ENCODE data around the gene GSDME.

Gene GSDME

DNA sequence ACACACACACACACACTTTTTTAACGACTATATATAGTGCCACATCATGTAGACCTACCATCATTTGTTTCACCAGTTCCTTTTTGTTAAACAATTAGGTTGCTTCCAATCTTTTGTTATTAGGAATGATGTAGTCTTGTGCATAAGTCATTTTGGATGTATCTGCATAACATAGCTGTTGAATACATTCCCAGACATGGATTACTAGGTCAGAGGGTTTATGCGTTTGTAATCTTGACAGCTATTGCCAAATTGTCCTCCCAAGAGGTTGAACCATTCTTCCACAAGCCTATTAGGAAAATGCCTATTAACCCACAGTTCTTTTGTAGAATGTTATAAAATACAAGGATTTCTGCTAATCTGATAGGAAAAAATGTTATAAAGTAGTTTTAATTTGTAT, 96.7 kb downstream of the GSDME start:
- TF ChIP-seq EZH2phosphoT487 (IDR thresholded peaks at IDR 0.05; ENCODE audit: borderline replicate concordance, low read length), result no peak
- TF ChIP-seq, protein P1, sequence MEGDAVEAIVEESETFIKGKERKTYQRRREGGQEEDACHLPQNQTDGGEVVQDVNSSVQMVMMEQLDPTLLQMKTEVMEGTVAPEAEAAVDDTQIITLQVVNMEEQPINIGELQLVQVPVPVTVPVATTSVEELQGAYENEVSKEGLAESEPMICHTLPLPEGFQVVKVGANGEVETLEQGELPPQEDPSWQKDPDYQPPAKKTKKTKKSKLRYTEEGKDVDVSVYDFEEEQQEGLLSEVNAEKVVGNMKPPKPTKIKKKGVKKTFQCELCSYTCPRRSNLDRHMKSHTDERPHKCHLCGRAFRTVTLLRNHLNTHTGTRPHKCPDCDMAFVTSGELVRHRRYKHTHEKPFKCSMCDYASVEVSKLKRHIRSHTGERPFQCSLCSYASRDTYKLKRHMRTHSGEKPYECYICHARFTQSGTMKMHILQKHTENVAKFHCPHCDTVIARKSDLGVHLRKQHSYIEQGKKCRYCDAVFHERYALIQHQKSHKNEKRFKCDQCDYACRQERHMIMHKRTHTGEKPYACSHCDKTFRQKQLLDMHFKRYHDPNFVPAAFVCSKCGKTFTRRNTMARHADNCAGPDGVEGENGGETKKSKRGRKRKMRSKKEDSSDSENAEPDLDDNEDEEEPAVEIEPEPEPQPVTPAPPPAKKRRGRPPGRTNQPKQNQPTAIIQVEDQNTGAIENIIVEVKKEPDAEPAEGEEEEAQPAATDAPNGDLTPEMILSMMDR (IDR thresholded peaks at IDR 0.05; ENCODE audit: low read depth, low read length, poor library complexity, severe bottlenecking), result no peak
- Histone ChIP-seq H3K9me2 (replicated peaks; ENCODE audit: control insufficient read depth, low read length) (no peaks in the 10 kb centered on the region), H3K27ac (ENCODE audit: low read depth, low read length) (no peak overlapping the region), H3K79me2 (ENCODE audit: control insufficient read depth, low read length) (no peaks in the 10 kb centered on the region), H3K27me3 (ENCODE audit: control insufficient read depth, low read length) (no peaks in the 10 kb centered on the region), H4K20me1 (ENCODE audit: control insufficient read depth, insufficient read depth, low read depth, low read length) (no peaks in the 10 kb centered on the region), H3K4me3 (ENCODE audit: low read length) (no peak overlapping the region), H3F3A (ENCODE audit: control insufficient read depth, insufficient read depth) (peaks cover 13% of the 10 kb centered on the region), H3K4me2 (ENCODE audit: low read length) (no peak overlapping the region), H3K9me3 (ENCODE audit: control insufficient read depth, insufficient read depth, low read length) (no peaks in the 10 kb centered on the region), H3K36me3 (ENCODE audit: control insufficient read depth, low read length) (peaks cover 15% of the 10 kb centered on the region), H3K4me1 (ENCODE audit: control insufficient read depth, low read length) (no peaks in the 10 kb centered on the region)

DNA sequence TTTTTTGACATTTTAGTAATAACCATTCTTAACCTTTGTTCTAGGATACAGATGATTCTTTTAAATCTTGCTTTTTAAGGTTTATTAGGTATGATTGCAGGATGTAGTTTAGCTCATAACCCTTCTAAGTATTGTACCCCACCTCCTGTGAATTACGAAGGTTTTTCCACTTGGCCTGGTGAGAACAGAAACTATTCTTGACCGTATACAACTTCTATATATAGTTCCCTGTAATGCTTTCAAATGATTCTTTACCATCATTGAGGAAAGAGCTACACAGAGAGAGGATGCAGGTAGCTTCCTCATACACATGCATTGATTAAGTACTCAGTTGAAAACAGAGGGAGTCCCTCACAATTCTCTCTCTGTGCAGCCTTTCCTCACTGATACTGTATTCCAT, 97.8 kb downstream of the GSDME start:
- H3K27me3 ChIP-seq (ENCODE audit: control insufficient read depth, low read length), result no peaks in the 10 kb centered on the region
- H4K20me1 ChIP-seq (ENCODE audit: control insufficient read depth, insufficient read depth, low read depth, low read length), result no peaks in the 10 kb centered on the region
- no peak overlapping the region for H3K4me2 ChIP-seq (ENCODE audit: low read length)
- H3K27ac ChIP-seq (ENCODE audit: low read depth, low read length), result no peak overlapping the region
- no peak overlapping the region for H3K4me3 ChIP-seq (ENCODE audit: low read length)
- no peaks in the 10 kb centered on the region for H3K4me1 ChIP-seq (ENCODE audit: control insufficient read depth, low read length)
- peaks cover 12% of the 10 kb centered on the region for H3K36me3 ChIP-seq (ENCODE audit: control insufficient read depth, low read length)
- TF ChIP-seq EZH2phosphoT487 (IDR thresholded peaks at IDR 0.05; ENCODE audit: borderline replicate concordance, low read length), result no peak
- TF ChIP-seq, protein P1 (IDR thresholded peaks at IDR 0.05; ENCODE audit: low read depth, low read length, poor library complexity, severe bottlenecking), result no peak
- peaks cover 6% of the 10 kb centered on the region for H3F3A ChIP-seq (ENCODE audit: control insufficient read depth, insufficient read depth)
- no peaks in the 10 kb centered on the region for H3K79me2 ChIP-seq (ENCODE audit: control insufficient read depth, low read length)
- H3K9me2 ChIP-seq (replicated peaks; ENCODE audit: control insufficient read depth, low read length), result no peaks in the 10 kb centered on the region
- H3K9me3 ChIP-seq (ENCODE audit: control insufficient read depth, insufficient read depth, low read length), result no peaks in the 10 kb centered on the region

DNA sequence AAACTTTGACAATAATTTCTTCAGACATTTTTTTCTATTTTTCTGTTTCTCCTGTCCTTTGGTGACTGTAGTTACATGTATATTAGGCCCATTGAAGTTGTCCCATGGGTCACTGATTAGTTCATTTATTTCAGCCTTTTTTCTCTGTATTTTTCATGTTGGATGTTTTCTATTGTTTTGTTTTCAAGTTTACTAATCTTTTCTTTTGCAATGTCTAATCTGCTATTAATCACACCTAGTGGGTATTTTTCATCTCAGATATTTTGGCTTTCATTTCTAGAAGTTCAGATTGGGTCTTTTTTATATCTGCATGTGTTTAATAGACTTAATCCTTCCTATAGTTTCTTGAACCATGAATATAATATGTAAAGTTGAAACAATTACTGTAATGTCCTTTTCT, 99.3 kb downstream of the GSDME start:
- Histone ChIP-seq H3K27ac (ENCODE audit: low read depth, low read length) (no peak overlapping the region), H3K36me3 (ENCODE audit: control insufficient read depth, low read length) (peaks cover 12% of the 10 kb centered on the region), H3K9me2 (replicated peaks; ENCODE audit: control insufficient read depth, low read length) (no peaks in the 10 kb centered on the region), H3K4me2 (ENCODE audit: low read length) (no peak overlapping the region), H3K79me2 (ENCODE audit: control insufficient read depth, low read length) (no peaks in the 10 kb centered on the region), H3K4me3 (ENCODE audit: low read length) (no peak overlapping the region), H4K20me1 (ENCODE audit: control insufficient read depth, insufficient read depth, low read depth, low read length) (no peaks in the 10 kb centered on the region), H3F3A (ENCODE audit: control insufficient read depth, insufficient read depth) (no peaks in the 10 kb centered on the region), H3K9me3 (ENCODE audit: control insufficient read depth, insufficient read depth, low read length) (no peaks in the 10 kb centered on the region), H3K4me1 (ENCODE audit: control insufficient read depth, low read length) (no peaks in the 10 kb centered on the region), H3K27me3 (ENCODE audit: control insufficient read depth, low read length) (no peaks in the 10 kb centered on the region)
- no peak for TF ChIP-seq EZH2phosphoT487 (IDR thresholded peaks at IDR 0.05; ENCODE audit: borderline replicate concordance, low read length)
- TF ChIP-seq, protein P1 (IDR thresholded peaks at IDR 0.05; ENCODE audit: low read depth, low read length, poor library complexity, severe bottlenecking), result no peak

DNA sequence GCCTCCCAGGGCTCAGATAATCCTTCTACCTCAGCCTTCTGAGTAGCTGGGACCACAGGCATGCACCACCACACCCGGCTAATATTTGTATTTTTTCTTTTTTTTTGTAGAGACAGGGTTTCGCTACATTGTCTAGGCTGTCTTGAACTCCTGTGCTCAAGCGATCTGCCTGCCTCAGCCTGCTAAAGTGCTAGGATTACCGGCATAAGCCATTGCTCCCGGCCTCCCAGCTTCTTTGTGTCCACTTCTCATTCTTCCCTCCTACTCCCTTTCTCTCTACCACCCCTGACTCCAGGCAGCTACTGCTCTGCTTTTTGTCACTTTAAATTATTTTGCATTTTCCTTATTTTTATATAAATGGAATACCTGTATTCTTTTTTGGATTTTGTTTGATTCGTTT, 100.7 kb downstream of the GSDME start:
- no peak overlapping the region for H3K4me2 ChIP-seq (ENCODE audit: low read length)
- no peaks in the 10 kb centered on the region for H3K9me2 ChIP-seq (replicated peaks; ENCODE audit: control insufficient read depth, low read length)
- no peaks in the 10 kb centered on the region for H3F3A ChIP-seq (ENCODE audit: control insufficient read depth, insufficient read depth)
- no peak overlapping the region for H3K27ac ChIP-seq (ENCODE audit: low read depth, low read length)
- no peaks in the 10 kb centered on the region for H3K4me1 ChIP-seq (ENCODE audit: control insufficient read depth, low read length)
- H3K36me3 ChIP-seq (ENCODE audit: control insufficient read depth, low read length), result peaks cover 12% of the 10 kb centered on the region
- no peak overlapping the region for H3K4me3 ChIP-seq (ENCODE audit: low read length)
- H4K20me1 ChIP-seq (ENCODE audit: control insufficient read depth, insufficient read depth, low read depth, low read length), result no peaks in the 10 kb centered on the region
- H3K79me2 ChIP-seq (ENCODE audit: control insufficient read depth, low read length), result no peaks in the 10 kb centered on the region
- H3K27me3 ChIP-seq (ENCODE audit: control insufficient read depth, low read length), result no peaks in the 10 kb centered on the region
- TF ChIP-seq, protein P1 (IDR thresholded peaks at IDR 0.05; ENCODE audit: low read depth, low read length, poor library complexity, severe bottlenecking), result no peak
- TF ChIP-seq EZH2phosphoT487 (IDR thresholded peaks at IDR 0.05; ENCODE audit: borderline replicate concordance, low read length), result no peak
- H3K9me3 ChIP-seq (ENCODE audit: control insufficient read depth, insufficient read depth, low read length), result no peaks in the 10 kb centered on the region

Measured in DOHH2 (cell line).